ENCODE measurements around the gene CATSPERD.
A peak's percentile ranks its signal among the peaks of the same experiment; 100 is the strongest.

CATSPERD gene

DNA sequence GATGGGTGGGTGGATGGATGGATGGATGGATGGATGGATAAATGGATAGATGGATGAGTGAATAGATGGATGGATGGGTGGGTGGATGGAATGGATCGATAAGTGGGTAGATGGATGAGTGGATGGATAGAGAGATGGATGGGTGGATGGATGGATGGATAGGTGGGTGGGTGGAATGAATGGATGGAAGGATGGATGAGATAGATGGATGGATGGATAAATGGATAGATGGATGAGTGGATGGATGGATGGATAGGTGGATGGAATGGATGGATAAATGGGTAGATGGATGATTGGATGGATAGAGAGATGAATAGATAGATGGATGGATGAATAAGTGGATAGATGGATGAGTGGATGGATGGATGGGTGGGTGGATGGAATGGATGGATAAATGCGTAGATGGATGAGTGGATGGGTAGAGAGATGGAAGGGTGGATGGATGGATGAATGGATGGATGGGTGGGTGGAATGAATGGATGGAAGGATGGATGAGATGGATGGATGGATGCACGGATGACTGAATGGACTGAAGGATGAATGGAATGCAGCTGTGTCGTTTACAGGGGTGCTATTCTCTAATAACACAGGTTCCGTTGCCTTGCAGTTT, 42.3 kb downstream of the CATSPERD start:
- TF ChIP-seq, protein P1, sequence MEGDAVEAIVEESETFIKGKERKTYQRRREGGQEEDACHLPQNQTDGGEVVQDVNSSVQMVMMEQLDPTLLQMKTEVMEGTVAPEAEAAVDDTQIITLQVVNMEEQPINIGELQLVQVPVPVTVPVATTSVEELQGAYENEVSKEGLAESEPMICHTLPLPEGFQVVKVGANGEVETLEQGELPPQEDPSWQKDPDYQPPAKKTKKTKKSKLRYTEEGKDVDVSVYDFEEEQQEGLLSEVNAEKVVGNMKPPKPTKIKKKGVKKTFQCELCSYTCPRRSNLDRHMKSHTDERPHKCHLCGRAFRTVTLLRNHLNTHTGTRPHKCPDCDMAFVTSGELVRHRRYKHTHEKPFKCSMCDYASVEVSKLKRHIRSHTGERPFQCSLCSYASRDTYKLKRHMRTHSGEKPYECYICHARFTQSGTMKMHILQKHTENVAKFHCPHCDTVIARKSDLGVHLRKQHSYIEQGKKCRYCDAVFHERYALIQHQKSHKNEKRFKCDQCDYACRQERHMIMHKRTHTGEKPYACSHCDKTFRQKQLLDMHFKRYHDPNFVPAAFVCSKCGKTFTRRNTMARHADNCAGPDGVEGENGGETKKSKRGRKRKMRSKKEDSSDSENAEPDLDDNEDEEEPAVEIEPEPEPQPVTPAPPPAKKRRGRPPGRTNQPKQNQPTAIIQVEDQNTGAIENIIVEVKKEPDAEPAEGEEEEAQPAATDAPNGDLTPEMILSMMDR (IDR thresholded peaks at IDR 0.05): no peak
- TF ChIP-seq ZFX (IDR thresholded peaks at IDR 0.05; ENCODE audit: borderline replicate concordance): no peak
- no peak overlapping the region for H3K27ac ChIP-seq

- no peak overlapping the region for H3K27ac ChIP-seq
- TF ChIP-seq, protein P1 (IDR thresholded peaks at IDR 0.05): no peak
- TF ChIP-seq ZFX (IDR thresholded peaks at IDR 0.05; ENCODE audit: borderline replicate concordance): no peak
These were observed 44.8 kb downstream of the CATSPERD start for GRCh38 chr19:5765220-5765619.

DNA sequence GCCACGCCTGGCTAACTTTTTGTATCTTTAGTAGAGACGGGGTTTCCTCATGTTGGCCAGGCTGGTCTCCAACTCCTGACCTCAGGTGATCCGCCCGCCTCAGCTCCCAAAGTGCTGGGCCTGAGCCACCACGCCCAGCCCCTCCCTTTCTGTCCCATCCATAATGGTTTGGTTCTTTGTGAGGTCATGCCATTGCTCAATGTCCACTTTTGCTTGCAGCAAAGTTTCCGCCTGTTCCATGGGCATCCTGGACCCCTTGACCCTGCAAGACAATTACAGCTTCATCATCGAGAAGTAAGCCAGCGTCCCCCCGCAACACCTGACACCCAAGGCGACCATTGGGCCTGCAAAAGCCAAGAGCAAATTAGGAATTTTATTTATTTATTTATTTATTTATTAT, 47.5 kb downstream of the CATSPERD start:
- TF ChIP-seq ZFX (IDR thresholded peaks at IDR 0.05; ENCODE audit: borderline replicate concordance): no peak
- TF ChIP-seq, protein P1 (IDR thresholded peaks at IDR 0.05): no peak
- no peak overlapping the region for H3K27ac ChIP-seq

DNA sequence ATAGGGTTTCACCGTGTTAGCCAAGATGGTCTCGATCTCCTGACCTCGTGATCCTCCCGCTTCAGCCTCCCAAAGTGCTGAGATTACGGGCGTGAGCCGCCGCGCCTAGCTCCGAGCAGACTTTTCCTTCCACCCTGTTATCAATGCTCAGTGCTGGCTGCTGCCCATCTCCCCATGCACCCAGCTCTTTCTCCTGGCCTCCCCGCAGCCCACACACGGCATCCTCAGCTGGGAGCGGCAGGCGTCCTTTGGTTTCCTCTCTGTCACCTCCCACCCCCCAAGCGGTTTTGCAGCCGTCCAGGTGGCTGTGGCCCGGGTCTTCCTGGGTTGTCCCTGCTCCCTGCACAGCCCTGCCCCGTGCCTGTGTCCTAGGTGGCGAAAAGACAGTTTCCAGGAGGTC, 52.0 kb downstream of the CATSPERD start:
- TF ChIP-seq ZFX (IDR thresholded peaks at IDR 0.05; ENCODE audit: borderline replicate concordance): no peak
- TF ChIP-seq, protein P1 (IDR thresholded peaks at IDR 0.05): no peak
- H3K27ac ChIP-seq: no peak overlapping the region

DNA sequence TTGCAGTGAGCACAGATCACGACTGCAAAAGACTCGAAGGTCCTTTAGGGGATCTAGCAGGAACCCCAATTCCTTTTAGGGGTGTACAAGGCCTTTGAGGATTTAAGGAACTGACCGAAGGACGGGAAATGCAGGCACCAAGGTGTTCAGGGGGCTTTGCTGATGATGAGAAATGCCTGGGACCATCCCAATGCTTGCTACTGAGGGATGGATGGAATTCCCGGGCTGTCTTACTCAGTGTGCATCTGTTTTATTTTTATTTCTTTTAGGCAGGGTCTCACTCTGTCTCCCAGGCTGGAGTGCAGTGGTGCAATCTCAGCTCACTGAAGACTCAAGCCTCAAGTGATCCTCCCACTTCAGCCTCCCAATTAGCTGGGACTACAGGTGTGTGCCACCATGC, 52.8 kb downstream of the CATSPERD start:
- TF ChIP-seq ZFX (IDR thresholded peaks at IDR 0.05; ENCODE audit: borderline replicate concordance): no peak
- TF ChIP-seq, protein P1 (IDR thresholded peaks at IDR 0.05): no peak

GRCh38 chr19:5774921-5775320, 54.5 kb downstream of the CATSPERD start:
- TF ChIP-seq, protein P1 (IDR thresholded peaks at IDR 0.05): no peak
- TF ChIP-seq ZFX (IDR thresholded peaks at IDR 0.05; ENCODE audit: borderline replicate concordance): no peak
- H3K27ac ChIP-seq: no peak overlapping the region

More for the DNA sequence above, 52.8 kb downstream of the CATSPERD start:
- H3K27ac ChIP-seq: 0 out of 2 replicates have a peak overlapping the region, but pooled peaks have one; percentile 18

- TF ChIP-seq, protein P1 (IDR thresholded peaks at IDR 0.05): no peak
- no peak for TF ChIP-seq ZFX (IDR thresholded peaks at IDR 0.05; ENCODE audit: borderline replicate concordance)
- no peak overlapping the region for H3K27ac ChIP-seq
These were observed 55.4 kb downstream of the CATSPERD start for GRCh38 chr19:5775668-5776309.
